HG03378 (cell line): ENCODE results near the gene BCAS4.
A peak's percentile ranks its signal among the peaks of the same experiment; 100 is the strongest.
"Not testable (repeated sequence)": the region's sequence is repeated elsewhere in the genome, so short reads cannot be mapped to it uniquely, and the experiment has no call there.

ENCODE experiments used
- ATAC-seq: cut with Tn5 transposase; IDR thresholded peaks from one replicate; pipeline ENCODE4 v1.9.1; 2021; ENCODE audit warnings: mild to moderate bottlenecking, moderate library complexity; ENCODE audit not compliant: unreplicated experiment

The BCAS4 gene

GRCh38 chr20:50771419-50772080 is 23.3 kb upstream of the BCAS4 start:
- not testable (repeated sequence) for ATAC-seq

- no peak for ATAC-seq
Observed at GRCh38 chr20:50772420-50773185, 22.3 kb upstream of the BCAS4 start.

- ATAC-seq: no peak
Observed at GRCh38 chr20:50774515-50774914, 20.3 kb upstream of the BCAS4 start.

GRCh38 chr20:50776122-50776817 is 18.6 kb upstream of the BCAS4 start:
- ATAC-seq: no peak

GRCh38 chr20:50777373-50777772 is 17.5 kb upstream of the BCAS4 start:
- no peak for ATAC-seq

- ATAC-seq: not testable (repeated sequence)
Observed at GRCh38 chr20:50778994-50779393, 15.9 kb upstream of the BCAS4 start.

GRCh38 chr20:50783390-50783789 is 11.5 kb upstream of the BCAS4 start:
- ATAC-seq: no peak

GRCh38 chr20:50783903-50784302 is 11.0 kb upstream of the BCAS4 start:
- no peak for ATAC-seq

GRCh38 chr20:50784464-50784863 is 10.4 kb upstream of the BCAS4 start:
- ATAC-seq: no peak

- no peak for ATAC-seq
Observed at GRCh38 chr20:50786703-50787102, 8.2 kb upstream of the BCAS4 start.

- no peak for ATAC-seq
Observed at GRCh38 chr20:50787181-50787580, 7.7 kb upstream of the BCAS4 start.

- no peak for ATAC-seq
Observed at GRCh38 chr20:50788045-50788991, 6.5 kb upstream of the BCAS4 start.

GRCh38 chr20:50789968-50790650 is 4.8 kb upstream of the BCAS4 start:
- ATAC-seq: no peak

- peak; percentile 64 for ATAC-seq
Observed at GRCh38 chr20:50790651-50791277, 4.1 kb upstream of the BCAS4 start.

- no peak for ATAC-seq
Observed at GRCh38 chr20:50792708-50793574, 1.9 kb upstream of the BCAS4 start.

GRCh38 chr20:50793575-50794016 is 1.3 kb upstream of the BCAS4 start:
- ATAC-seq: not testable (repeated sequence)

GRCh38 chr20:50794181-50794845 is 548 bp upstream of the BCAS4 start:
- no peak for ATAC-seq

GRCh38 chr20:50797142-50797541 is 2.3 kb downstream of the BCAS4 start:
- no peak for ATAC-seq
